ENCODE measurements around the gene NOL12. TPM values are rescaled to one million over a fixed set of nuclear protein-coding genes. Genes with fewer than 3 reads are reported as not detected.

Gene NOL12
- total RNA-seq, 1 experiment from 2014 or later, result 32.7 TPM

- BruUV-seq (replicated peaks), result no TSS peak
- in situ Hi-C loops (cut with HindIII; ENCODE audit: low pct_unique_long_range_greater_than_20kb, low sequenced_read_pairs), result no loop called here
- H3K4me3 ChIP-seq (ENCODE audit: low read depth in 2 of 2, low read length in 2 of 2), result no peak overlapping the region
- CTCF ChIA-PET, result interaction anchor here (0.6 kb wide), 1 partner anchor 69 kb away, joined by 18 read pairs; no protein-coding TSS in a partner anchor
- no peak for ATAC-seq
- no peaks in the 10 kb centered on the region for H3K27me3 ChIP-seq (ENCODE audit: control insufficient read depth, insufficient read depth, low read length)
- DNase-seq (ENCODE audit: low read depth, low spot score), result no peak
- H3K9me3 ChIP-seq (ENCODE audit: control insufficient read depth, insufficient read depth, low read depth, low read length), result no peaks in the 10 kb centered on the region
- intact Hi-C loops (cut with micrococcal nuclease; ENCODE audit: unreplicated experiment), result no loop called here
- POLR2A ChIA-PET, result no interaction called here
- TF ChIP-seq TCF7L2 (IDR thresholded peaks at IDR 0.05; ENCODE audit: low read depth, low read length) (no peak), REST (IDR thresholded peaks at IDR 0.05; ENCODE audit: insufficient read depth in 1 of 2, low read depth in 2 of 2, low read length in 1 of 2) (no peak), SIN3A (IDR thresholded peaks at IDR 0.05; ENCODE audit: borderline replicate concordance, insufficient read depth, low read depth, low read length) (no peak), CTCF (IDR thresholded peaks at IDR 0.05) (no peak), POLR2AphosphoS5 (IDR thresholded peaks at IDR 0.05; ENCODE audit: low read depth, low read length) (no peak)
- no peak overlapping the region for H3K27ac ChIP-seq (ENCODE audit: low read length)
- no peaks in the 10 kb centered on the region for H3K36me3 ChIP-seq (ENCODE audit: control insufficient read depth, insufficient read depth, low read length)
- H3K4me1 ChIP-seq (ENCODE audit: control insufficient read depth, insufficient read depth, low read length), result peaks cover 17% of the 10 kb centered on the region
Measured at GRCh38 chr22:37664249-37665101, 21.7 kb upstream of the NOL12 start.

GRCh38 chr22:37665487-37665886 is 20.7 kb upstream of the NOL12 start:
- no peaks in the 10 kb centered on the region for H3K27me3 ChIP-seq (ENCODE audit: control insufficient read depth, insufficient read depth, low read length)
- ATAC-seq, result no peak
- in situ Hi-C loops (cut with HindIII; ENCODE audit: low pct_unique_long_range_greater_than_20kb, low sequenced_read_pairs) (no loop called here), intact Hi-C loops (cut with micrococcal nuclease; ENCODE audit: unreplicated experiment) (no loop called here)
- no peaks in the 10 kb centered on the region for H3K36me3 ChIP-seq (ENCODE audit: control insufficient read depth, insufficient read depth, low read length)
- ChIA-PET CTCF (no interaction called here), POLR2A (no interaction called here)
- peaks cover 11% of the 10 kb centered on the region for H3K4me1 ChIP-seq (ENCODE audit: control insufficient read depth, insufficient read depth, low read length)
- no peaks in the 10 kb centered on the region for H3K9me3 ChIP-seq (ENCODE audit: control insufficient read depth, insufficient read depth, low read depth, low read length)
- DNase-seq (ENCODE audit: low read depth, low spot score), result no peak
- no peak overlapping the region for H3K27ac ChIP-seq (ENCODE audit: low read length)
- no TSS peak for BruUV-seq (replicated peaks)
- no peak overlapping the region for H3K4me3 ChIP-seq (ENCODE audit: low read depth in 2 of 2, low read length in 2 of 2)
- TF ChIP-seq POLR2AphosphoS5 (IDR thresholded peaks at IDR 0.05; ENCODE audit: low read depth, low read length) (no peak), TCF7L2 (IDR thresholded peaks at IDR 0.05; ENCODE audit: low read depth, low read length) (no peak), CTCF (IDR thresholded peaks at IDR 0.05) (no peak), SIN3A (IDR thresholded peaks at IDR 0.05; ENCODE audit: borderline replicate concordance, insufficient read depth, low read depth, low read length) (no peak), REST (IDR thresholded peaks at IDR 0.05; ENCODE audit: insufficient read depth in 1 of 2, low read depth in 2 of 2, low read length in 1 of 2) (no peak)

Data from Panc1 (cell line).